Fibroblast of lung (primary cell): ENCODE measurements around the gene AK4. TPM values are rescaled to one million over a fixed set of nuclear protein-coding genes. Genes with fewer than 3 reads are reported as not detected.

Experiments
- DNase-seq, 2 donors: peaks; one replicate each; pipeline versions ENCODE4 v3.0.0 to v3.0.0-alpha.2; 2010; ENCODE audit warnings: low read depth in 2 of 2
- H2AFZ ChIP-seq: 2 replicates; pipeline ENCODE4 v1.5.1; 2012; ENCODE audit warnings: low read length, control low read depth, inconsistent platforms
- H3K27ac ChIP-seq: 2 replicates; pipeline ENCODE4 v1.5.1; 2011; ENCODE audit warnings: low read length, control low read depth; ENCODE audit not compliant: insufficient read depth
- H3K27me3 ChIP-seq: 2 replicates; pipeline ENCODE4 v1.5.1; 2011; ENCODE audit warnings: mild to moderate bottlenecking, low read length; ENCODE audit not compliant: control insufficient read depth, insufficient read depth
- H3K36me3 ChIP-seq: 2 replicates; pipeline ENCODE4 v1.5.1; 2011; ENCODE audit warnings: low read length; ENCODE audit not compliant: control insufficient read depth, insufficient read depth
- H3K4me1 ChIP-seq: 2 replicates; pipeline ENCODE4 v1.5.1; 2011; ENCODE audit warnings: low read length; ENCODE audit not compliant: control insufficient read depth, insufficient read depth; ENCODE audit errors: extremely low read depth
- H3K4me2 ChIP-seq: 2 replicates; pipeline ENCODE4 v1.5.1; 2011; ENCODE audit warnings: low read length, control low read depth; ENCODE audit not compliant: insufficient read depth; ENCODE audit errors: extremely low read depth
- H3K4me3 ChIP-seq, 4 experiments: fragments of 200-600 bp in 1 of 4; sonication (generic) in 1 of 4; replicated peaks in 1 of 4; 2 replicates each; pipeline ENCODE4 v1.5.1; 2011 to 2016; ENCODE audit warnings: low read length in 4 of 4, low read depth in 3 of 4, mild to moderate bottlenecking in 3 of 4, control low read depth in 2 of 4, inconsistent platforms in 1 of 4, mixed read lengths in 1 of 4; ENCODE audit not compliant: insufficient read depth in 1 of 4; ENCODE audit errors: control extremely low read depth in 1 of 4
- H3K79me2 ChIP-seq: 2 replicates; pipeline ENCODE4 v1.5.1; 2012; ENCODE audit warnings: mild to moderate bottlenecking, low read length, inconsistent platforms; ENCODE audit not compliant: control insufficient read depth, insufficient read depth
- H3K9ac ChIP-seq: 2 replicates; pipeline ENCODE4 v1.5.1; 2011; ENCODE audit warnings: mild to moderate bottlenecking, low read length, control low read depth; ENCODE audit not compliant: insufficient read depth
- H3K9me3 ChIP-seq: 2 replicates; pipeline ENCODE4 v1.5.1; 2012; ENCODE audit warnings: low read depth, low read length; ENCODE audit not compliant: control insufficient read depth, insufficient read depth
- H4K20me1 ChIP-seq: 2 replicates; pipeline ENCODE4 v1.5.1; 2011; ENCODE audit warnings: low read length; ENCODE audit not compliant: control insufficient read depth, insufficient read depth; ENCODE audit errors: extremely low read depth
- CTCF ChIP-seq, 2 donors: IDR thresholded peaks in 1 of 2; conservative IDR thresholded peaks in 1 of 2; 1 replicate in 1 of 2; 2 replicates in 1 of 2; pipeline ENCODE4 v1.5.1; 2011 to 2012; ENCODE audit warnings: low read length in 2 of 2, control low read depth in 1 of 2, inconsistent platforms in 1 of 2, low read depth in 1 of 2, mild to moderate bottlenecking in 1 of 2
- EZH2 ChIP-seq: IDR thresholded peaks from 2 replicates; pipeline ENCODE4 v1.5.1; 2012; ENCODE audit warnings: low read length, control low read depth, mild to moderate bottlenecking; ENCODE audit errors: missing control alignments
- polyA plus RNA-seq, 2 donors: library from polyadenylated mRNA; depleted of rRNA in 1 of 2; stranded (reverse) in 1 of 2; unstranded in 1 of 2; fragments of >200 nt; gene quantifications; 2 replicates each; pipeline ENCODE4 v1.2.1, GENCODE V29; 2011 to 2012; ENCODE audit warnings: missing spikeins in 1 of 2
- total RNA-seq: library from RNA; depleted of rRNA; stranded (reverse); fragments of >200 nt; gene quantifications from 2 replicates; pipeline ENCODE4 v1.2.1, GENCODE V29; 2014

AK4 gene
- total and polyA plus RNA-seq, 2 donors (not counting 1 experiment from before 2014, with no cell fraction given): 6.3 to 49.3 TPM

DNA sequence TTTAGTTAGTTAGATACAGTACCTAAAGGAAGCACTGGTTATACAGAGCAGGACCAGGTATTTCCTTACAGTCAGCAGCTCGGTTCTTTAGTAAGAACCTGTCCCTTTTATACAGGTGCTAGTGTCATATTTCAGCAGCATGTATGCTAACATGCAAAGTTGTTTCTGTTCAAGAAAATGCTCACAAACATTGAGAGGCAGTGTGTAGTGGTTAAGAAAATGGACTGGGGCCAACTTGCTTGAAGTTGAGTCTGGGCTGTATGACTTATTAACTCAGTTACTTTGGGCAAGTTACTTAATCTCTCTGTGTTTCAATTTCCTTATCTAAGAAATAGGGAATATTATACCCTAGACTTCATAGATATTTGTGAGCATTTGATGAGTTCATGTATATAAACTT, 31.1 kb downstream of the AK4 start:
- Histone ChIP-seq H3K4me2 (no peak overlapping the region), H2AFZ (no peak overlapping the region), H3K4me1 (peaks cover 5% of the 10 kb centered on the region), H3K9ac (no peak overlapping the region), H3K9me3 (no peaks in the 10 kb centered on the region), H4K20me1 (no peaks in the 10 kb centered on the region), H3K4me3 (no peak overlapping the region), H3K27ac (no peak overlapping the region), H3K27me3 (no peaks in the 10 kb centered on the region), H3K36me3 (no peaks in the 10 kb centered on the region), H3K79me2 (no peaks in the 10 kb centered on the region)
- no peak for TF ChIP-seq CTCF (conservative IDR thresholded peaks at IDR 0.05 in 1 of 2, IDR thresholded peaks at IDR 0.05 in 1 of 2; ENCODE audit: low read depth in 1 of 2, low read length in 2 of 2)
- DNase-seq: peak in 1 of 2 donors; percentile 22

DNA sequence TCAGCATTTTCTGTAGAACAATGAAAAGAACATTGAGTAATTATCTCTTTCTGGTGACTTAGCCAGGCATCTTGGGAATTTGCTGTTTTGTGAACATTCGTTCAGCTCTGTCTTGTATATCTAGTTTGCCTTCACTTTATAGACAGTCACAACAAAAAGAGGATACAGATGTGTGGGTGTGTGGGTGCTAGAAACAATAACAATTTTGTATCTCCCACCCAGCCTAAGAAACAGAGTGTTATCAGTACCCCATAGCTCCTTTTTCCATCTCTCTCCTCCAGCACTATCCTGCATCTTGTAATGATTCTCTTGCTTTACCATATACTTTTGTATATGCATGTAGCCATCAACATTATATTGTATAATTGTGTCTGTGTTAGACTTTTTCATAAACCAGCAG, 33.0 kb downstream of the AK4 start:
- DNase-seq: no peak
- H3K36me3 ChIP-seq: no peaks in the 10 kb centered on the region
- no peaks in the 10 kb centered on the region for H4K20me1 ChIP-seq

GRCh38 chr1:65182658-65183268, 34.8 kb downstream of the AK4 start:
- Histone ChIP-seq H2AFZ (no peak overlapping the region), H3K27me3 (no peaks in the 10 kb centered on the region), H3K9ac (no peak overlapping the region), H3K4me2 (no peak overlapping the region), H3K27ac (no peak overlapping the region), H3K36me3 (no peaks in the 10 kb centered on the region), H3K4me1 (no peaks in the 10 kb centered on the region), H3K4me3 (no peak overlapping the region), H3K9me3 (no peaks in the 10 kb centered on the region), H3K79me2 (no peaks in the 10 kb centered on the region), H4K20me1 (no peaks in the 10 kb centered on the region)
- no peak for TF ChIP-seq CTCF (conservative IDR thresholded peaks at IDR 0.05 in 1 of 2, IDR thresholded peaks at IDR 0.05 in 1 of 2; ENCODE audit: low read depth in 1 of 2, low read length in 2 of 2)
- no peak for TF ChIP-seq EZH2
- no peak for DNase-seq

More for the DNA sequence above, 33.0 kb downstream of the AK4 start:
- Histone ChIP-seq H3K27ac (no peak overlapping the region), H3K4me1 (no peaks in the 10 kb centered on the region), H3K27me3 (no peaks in the 10 kb centered on the region), H3K4me2 (no peak overlapping the region), H3K4me3 (no peak overlapping the region), H2AFZ (no peak overlapping the region), H3K9ac (no peak overlapping the region), H3K9me3 (no peaks in the 10 kb centered on the region), H3K79me2 (no peaks in the 10 kb centered on the region)
- TF ChIP-seq EZH2: no peak
- no peak for TF ChIP-seq CTCF (conservative IDR thresholded peaks at IDR 0.05 in 1 of 2, IDR thresholded peaks at IDR 0.05 in 1 of 2; ENCODE audit: low read depth in 1 of 2, low read length in 2 of 2)
